Testis (tissue), 2 donors: ENCODE measurements around the gene EXO1.

ENCODE experiments used
- CTCF ChIP-seq, 3 experiments: fragments of 450-650 bp in 2 of 3; fragments of 200-600 bp in 1 of 3; sonication (generic) in 1 of 3; IDR thresholded peaks; one replicate each; pipeline ENCODE4 v1.5.1; 2016 to 2019; ENCODE audit warnings: antibody characterized with exemption in 3 of 3, mild to moderate bottlenecking in 2 of 3, moderate library complexity in 1 of 3
- POLR2A ChIP-seq: fragments of 450-650 bp; IDR thresholded peaks from one replicate; pipeline ENCODE4 v1.6.1; 2017; ENCODE audit warnings: antibody characterized with exemption, mild to moderate bottlenecking, moderate library complexity

GRCh38 chr1:241895013-241895412 lies 47.0 kb downstream of the EXO1 start:
- no peak for TF ChIP-seq CTCF (IDR thresholded peaks at IDR 0.05)
- TF ChIP-seq POLR2A = no peak
